Stimulated activated CD4-positive, alpha-beta T cell treated with anti-CD3 and anti-CD28 coated beads, Interleukin-4, amount 100 ng/mL, for 1 hour (primary cell): ENCODE results near the gene HES1.
"Not testable (repeated sequence)": the region's sequence is repeated elsewhere in the genome, so short reads cannot be mapped to it uniquely, and the experiment has no call there.

Experiments
- DNase-seq: peaks from one replicate; pipeline ENCODE4 v3.0.0-alpha.2; 2020

The HES1 gene

DNA sequence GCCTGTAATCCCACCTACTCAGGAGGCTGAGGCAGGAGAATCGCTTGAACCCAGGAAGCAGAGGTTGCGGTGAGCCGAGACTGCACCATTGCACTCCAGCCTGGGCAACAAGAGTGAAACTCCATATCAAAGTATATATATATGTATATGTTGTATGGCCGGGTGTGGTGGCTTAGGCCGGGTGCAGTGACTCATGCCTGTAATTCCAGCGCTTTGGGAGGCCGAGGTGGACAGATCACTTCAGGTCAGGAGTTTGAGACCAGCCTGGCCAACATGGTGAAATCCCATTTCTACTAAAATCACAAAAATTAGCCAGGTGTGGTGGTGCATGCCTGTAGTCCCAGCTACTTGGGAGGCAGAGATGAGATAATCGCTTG, 7.0 kb upstream of the HES1 start:
- not testable (repeated sequence) for DNase-seq

DNA sequence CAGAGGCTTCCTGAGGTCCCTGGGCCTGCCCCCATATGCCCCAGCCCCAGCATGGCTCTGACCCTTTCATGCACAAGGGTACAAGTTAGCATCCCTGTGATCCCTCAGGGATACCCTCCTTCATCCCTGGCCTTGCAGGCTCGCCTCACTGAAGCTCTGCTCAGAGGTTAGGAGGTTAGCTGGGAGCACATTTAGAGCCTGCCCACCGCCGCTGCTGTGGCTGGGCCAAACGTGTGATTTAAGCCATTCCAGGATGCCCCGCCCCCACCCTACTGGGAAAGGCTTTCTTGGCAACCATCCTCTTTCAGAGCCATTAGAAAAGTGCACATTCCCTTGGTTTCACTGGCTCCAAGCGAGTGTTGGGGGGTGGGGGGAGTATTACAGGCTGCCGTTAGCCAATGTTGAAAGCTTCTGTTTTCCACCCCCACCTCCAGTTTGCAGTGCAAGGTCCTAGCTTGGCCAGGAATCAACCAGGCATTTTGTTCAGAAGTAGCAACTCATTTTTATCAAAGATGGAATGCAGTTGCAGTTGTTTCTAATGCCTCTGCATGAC, 6.3 kb upstream of the HES1 start:
- DNase-seq, result no peak

DNA sequence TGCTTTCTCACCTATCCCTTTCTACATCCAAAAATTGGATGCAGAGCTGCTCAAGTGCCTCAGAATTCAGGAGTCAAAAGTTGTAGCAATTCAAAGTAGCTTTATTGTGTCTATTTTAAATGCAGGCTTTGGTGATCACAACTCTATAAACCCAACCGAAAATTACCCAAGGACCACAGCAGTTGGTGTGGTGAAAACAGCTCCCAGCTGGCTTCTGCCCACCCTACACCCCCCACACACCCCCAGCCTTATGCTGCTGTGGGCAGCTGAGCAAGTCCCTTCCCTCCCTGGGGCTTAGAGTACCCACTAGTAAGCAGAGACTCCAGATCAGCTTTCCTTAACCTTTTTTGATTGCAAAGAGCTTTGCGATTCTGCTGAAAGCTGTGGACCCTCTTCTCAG, 5.8 kb upstream of the HES1 start:
- DNase-seq, result no peak

DNA sequence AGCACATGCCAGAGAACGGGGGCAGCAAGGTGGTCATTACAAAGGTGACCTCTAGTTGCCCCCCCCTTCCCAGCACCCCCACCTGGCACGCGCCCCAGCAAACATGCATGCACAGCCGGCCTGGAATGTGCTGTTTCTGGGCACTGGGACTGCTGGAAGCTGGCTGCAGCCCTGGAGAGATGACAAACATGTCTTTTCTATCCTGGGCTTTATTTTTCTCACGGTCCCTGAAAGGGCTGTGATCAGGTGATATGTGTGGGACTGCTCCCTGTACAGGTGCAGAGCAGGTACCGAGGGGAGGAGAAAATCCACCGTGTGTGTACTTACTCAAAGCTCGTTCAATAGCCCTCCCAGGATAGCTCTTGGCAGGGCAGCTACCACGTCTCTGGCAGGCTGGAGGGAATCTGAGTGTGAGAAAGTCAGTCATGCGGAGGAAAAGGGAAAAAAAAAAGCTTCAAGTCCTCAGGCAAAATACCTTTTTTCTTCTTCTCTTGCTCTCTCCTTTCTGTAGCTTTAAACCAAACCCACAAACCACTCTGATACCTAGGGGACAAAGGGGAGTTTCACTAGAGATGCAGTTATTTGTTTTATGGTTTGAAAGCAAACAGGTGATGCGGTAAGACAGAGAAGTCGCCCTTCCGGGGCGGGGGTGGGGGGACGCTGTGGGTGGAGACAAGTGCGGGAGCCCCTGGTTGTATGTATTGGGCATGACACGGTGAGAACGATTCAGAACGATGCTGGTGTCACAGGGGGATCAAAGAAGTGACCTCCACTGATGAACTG, 5.0 kb upstream of the HES1 start:
- DNase-seq, result no peak

DNA sequence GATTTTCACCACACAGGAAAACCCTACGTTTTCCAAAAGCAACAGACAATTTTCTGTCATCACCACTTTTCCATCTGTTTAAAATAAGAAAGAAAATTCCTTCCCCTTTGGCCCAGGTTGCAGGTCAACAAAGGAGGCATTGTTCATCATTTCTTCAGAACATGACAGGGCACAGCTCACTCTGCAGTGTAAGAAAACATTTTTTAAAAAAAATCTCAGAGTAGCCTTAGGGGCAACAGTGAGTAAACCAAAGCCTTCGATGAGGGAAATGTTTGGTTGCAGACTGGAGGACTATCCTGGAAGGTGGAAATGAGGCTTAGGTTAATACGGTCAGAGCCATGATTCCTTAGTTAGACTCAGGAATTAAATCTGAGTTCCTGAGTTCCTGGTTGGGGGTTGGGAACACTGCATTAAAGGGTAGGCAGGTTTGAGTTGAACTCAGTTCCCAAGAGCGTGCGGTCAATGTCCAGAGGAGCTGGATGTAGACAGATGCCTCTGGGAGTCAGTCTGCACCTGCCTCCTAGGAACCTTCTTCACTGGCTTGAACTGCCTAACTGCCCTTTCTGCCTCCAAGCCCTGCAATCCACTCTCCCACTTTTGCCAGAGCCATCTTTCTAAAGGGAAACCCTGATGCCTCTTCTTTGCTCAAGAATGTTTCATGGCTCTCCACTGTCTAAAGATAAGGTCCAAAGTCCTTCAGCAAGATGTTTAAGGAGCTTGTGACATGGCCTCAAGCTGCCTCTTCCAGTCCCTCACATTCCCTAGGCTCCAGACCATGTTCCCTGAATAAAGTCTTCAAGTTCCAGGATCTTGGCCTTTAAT, 3.3 kb upstream of the HES1 start:
- no peak for DNase-seq

DNA sequence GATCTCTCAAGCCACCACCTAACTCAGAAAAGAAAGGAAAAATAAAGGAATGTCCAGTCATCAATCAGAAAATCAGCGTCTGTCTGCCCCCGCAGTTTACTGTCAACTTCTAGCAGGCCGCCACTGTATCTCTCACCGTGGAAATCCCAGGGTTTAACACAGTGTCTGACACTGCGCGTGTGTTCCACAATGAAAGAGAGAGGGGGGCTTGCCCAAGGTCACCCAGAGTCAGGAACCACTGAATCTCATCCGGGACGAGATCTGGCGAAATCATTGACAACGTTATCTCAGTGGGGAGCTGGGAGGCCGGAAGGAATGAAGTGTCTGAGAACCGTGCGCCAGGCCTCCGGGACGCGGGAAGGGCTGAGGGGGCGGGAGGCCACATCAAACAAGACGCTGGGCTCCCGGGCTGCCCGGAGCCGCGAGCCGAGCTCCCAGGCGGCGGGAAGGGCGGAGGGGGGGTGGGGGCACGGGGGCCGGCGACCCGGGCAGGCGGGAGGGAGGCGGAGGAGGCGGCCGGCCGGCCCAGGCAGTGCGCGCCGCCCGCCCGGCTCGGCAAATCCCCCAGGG, 2.2 kb upstream of the HES1 start:
- DNase-seq, result peak; percentile 33

DNA sequence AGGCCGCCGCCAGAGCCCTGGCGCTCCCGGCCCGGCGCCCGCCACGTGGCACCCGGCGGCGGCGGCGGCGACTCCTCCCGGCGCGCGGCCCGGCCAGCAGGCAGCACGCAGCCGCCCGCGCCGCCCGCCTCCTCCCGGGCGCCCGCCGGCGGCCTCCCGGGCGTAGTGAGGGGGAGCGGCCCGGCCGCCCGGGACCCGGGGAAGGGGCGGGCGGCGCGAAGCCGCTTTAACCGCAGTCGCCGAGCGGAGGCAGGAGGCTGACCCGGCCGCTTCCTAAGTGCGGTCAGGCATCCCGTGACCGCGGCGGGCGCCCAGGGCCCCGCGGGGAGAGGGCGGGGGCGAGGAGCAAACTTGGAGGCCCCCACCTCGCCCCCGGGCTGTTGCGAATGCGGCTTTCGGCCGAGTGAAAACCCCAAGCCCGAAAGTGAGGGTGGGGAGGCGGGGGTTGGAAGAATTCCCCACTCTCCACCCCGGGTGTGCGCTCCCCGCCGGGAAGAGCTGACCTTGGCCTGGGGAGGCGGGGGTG, 1.7 kb upstream of the HES1 start:
- peak; percentile 66 for DNase-seq

DNA sequence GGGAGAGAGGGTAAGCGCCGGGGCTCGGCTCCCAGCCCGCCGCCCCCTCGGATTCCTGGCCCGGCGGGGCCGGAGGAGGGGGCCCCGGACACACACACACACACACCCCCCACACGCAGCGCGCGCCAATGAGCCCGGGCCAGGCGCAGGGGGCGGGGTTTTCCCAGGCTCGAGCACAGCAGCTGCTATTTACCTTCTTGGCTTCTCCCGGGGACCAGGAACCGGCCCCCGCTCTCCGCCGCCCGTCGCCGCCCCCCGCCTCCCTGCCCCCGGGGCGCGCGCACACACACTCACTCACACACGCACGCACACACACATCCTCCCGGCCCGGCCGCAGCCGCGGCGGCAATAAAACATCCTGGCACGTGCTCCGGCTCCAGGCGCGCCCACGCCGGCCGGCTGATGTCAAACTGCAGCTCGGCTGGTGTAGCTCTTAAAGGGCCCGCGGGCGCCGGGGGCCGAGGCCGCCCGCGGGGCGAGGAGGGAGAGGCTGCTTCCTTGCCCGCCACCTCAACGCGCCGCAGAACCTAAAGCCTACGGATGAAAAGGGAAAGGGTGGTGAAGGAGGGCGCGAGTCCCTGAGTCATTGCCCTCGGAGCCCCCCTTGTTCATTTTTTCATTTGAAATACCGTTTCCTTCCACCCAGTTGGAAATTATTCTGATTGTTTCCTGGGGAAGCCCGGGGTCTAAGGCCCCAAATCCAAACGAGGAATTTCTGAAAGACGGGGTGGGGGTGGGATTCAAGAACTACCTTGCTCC, 1.0 kb upstream of the HES1 start:
- peak; percentile 86 for DNase-seq

DNA sequence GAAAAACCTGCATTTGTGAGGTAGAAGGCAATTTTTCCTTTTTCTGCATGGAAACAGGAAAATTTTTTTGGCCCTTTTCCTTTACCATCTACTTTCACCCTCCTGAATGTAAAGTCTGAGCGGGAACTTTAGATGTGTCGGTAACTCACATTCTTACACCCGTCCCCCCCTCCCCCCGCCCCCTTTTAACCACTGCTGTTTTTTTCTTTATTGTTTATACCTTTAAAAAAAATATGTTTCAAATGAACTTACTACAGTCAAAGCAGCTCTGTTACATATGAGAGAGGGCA, 487 bp upstream of the HES1 start:
- no peak for DNase-seq

DNA sequence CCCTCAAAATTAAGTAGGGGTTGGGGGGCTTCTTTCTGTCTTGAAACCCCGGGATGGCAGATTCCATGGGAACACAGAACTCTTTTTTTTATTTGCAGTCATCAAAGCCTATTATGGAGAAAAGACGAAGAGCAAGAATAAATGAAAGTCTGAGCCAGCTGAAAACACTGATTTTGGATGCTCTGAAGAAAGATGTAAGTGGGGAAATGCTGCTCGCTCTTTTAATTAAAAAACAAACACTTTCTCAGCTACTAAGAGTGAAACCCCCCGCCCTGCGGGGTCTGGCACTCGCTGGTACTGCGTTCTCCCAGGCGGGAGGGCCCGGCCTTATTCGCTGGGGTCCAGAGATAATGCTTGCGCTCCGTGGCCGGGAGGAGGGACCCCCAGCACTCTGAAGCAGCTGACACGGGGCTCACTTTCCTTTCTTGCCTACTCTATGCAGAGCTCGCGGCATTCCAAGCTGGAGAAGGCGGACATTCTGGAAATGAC, 615 bp downstream of the HES1 start:
- DNase-seq, result no peak

DNA sequence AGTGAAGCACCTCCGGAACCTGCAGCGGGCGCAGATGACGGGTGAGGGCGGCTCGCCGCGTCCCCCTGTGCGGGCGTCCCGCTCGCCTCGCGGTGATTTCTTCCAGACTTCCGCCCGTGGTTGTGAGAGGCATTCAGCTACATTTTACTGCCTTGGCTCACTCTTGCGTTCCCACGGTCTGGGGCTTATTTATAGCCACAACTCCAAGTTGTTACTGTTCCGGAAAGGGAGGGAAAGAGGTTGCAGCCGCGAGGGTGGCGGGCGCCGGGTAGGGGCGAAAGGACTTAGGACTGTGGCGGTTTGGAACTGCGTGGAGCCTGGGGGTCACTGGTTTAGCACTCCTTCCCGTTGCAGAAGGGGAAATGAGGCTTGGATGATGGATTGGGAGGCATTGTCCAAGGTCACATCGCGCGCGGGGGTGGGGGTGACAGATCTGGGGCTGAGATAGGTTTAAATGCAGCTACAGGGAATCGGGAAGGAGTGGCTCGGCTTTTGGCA, 1.1 kb downstream of the HES1 start:
- peak; percentile 25 for DNase-seq

DNA sequence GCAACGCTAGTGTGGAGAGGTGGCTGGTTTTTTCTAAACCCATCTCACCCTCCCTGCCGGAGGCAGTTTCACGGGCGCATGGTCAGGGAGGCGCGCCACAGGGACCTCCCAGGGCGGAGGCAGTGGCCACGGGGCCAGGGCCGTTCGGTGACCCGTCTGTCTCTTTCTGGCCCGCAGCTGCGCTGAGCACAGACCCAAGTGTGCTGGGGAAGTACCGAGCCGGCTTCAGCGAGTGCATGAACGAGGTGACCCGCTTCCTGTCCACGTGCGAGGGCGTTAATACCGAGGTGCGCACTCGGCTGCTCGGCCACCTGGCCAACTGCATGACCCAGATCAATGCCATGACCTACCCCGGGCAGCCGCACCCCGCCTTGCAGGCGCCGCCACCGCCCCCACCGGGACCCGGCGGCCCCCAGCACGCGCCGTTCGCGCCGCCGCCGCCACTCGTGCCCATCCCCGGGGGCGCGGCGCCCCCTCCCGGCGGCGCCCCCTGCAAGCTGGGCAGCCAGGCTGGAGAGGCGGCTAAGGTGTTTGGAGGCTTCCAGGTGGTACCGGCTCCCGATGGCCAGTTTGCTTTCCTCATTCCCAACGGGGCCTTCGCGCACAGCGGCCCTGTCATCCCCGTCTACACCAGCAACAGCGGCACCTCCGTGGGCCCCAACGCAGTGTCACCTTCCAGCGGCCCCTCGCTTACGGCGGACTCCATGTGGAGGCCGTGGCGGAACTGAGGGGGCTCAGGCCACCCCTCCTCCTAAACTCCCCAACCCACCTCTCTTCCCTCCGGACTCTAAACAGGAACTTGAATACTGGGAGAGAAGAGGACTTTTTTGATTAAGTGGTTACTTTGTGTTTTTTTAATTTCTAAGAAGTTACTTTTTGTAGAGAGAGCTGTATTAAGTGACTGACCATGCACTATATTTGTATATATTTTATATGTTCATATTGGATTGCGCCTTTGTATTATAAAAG, 1.8 kb downstream of the HES1 start:
- DNase-seq, result peak; percentile 55

DNA sequence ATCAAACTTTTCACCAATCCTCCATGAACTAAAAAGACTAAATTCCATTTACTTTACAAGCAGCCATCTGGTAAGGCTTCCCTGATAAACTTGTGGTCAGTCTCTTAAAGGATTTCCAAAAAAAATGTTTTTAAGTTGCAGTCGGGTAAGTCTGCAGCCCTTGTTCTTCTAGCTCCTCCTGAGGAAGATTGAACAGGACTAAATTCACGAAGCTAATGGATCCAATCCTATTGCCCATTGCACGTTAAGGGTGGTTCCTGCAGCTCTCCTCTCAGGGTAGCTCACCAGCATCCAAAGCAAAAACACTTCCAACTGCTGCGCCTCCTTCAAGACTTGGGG, 2.8 kb downstream of the HES1 start:
- no peak for DNase-seq

DNA sequence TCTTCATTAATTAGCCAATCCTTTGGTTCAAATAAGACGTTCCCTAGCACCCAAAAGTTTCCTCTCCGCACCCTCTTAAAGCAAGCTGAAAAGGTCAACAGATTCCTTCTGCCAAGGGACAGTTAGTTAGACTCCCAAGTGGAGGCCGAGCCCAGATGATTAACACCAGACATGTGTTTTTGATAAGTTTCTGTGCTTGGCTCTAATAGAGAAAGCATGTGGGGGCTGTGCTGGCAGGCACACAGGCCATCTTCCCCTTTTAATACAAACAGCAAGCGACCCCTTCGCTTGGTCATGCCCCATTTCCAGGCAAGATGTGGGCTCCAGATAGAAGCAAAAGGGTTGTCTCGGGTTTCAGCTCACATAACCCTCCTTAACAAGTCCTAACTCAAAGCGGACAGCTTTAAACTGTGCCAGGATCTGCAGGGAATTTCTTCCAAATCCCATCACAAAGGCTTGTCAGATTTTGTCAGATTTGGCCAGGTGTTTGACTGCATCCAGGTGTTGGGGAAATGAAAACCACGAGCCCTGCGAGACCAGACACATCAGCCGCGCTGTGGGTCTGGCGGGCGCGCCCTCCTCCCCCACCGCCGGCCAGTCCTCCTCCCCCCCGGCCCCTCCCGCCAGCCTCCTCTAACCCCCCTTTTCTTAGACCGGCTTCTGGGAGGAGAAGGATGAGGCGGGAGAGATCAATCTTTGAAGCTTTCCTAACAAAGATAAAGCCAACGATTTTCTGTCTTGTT, 3.3 kb downstream of the HES1 start:
- no peak for DNase-seq

DNA sequence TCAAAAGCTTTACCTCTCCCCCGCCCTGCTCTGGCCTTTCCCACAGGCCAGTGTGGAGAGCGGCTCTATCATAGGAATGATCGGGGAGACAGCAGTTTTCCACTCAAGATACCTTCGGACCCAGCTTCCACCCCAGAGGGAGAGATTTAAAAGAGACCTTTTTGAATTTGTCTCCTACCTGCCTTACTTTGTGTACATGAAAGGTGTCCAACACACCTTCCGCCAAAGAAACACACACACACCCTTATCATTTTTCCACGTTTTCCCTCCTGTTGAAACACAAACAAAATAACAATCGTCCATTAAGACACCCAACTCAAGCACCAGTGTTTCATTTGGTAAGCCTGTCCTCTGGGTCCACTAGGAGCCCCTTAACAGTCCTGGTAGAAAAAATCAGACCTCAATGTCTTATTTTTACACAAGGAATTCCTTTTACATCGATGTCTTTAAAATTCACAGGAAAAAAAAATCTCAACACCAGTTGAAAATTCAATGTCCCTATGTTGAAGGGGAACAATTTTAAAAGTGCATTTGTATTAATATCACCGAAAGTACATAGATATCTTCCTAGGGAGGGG, 4.0 kb downstream of the HES1 start:
- no peak for DNase-seq

DNA sequence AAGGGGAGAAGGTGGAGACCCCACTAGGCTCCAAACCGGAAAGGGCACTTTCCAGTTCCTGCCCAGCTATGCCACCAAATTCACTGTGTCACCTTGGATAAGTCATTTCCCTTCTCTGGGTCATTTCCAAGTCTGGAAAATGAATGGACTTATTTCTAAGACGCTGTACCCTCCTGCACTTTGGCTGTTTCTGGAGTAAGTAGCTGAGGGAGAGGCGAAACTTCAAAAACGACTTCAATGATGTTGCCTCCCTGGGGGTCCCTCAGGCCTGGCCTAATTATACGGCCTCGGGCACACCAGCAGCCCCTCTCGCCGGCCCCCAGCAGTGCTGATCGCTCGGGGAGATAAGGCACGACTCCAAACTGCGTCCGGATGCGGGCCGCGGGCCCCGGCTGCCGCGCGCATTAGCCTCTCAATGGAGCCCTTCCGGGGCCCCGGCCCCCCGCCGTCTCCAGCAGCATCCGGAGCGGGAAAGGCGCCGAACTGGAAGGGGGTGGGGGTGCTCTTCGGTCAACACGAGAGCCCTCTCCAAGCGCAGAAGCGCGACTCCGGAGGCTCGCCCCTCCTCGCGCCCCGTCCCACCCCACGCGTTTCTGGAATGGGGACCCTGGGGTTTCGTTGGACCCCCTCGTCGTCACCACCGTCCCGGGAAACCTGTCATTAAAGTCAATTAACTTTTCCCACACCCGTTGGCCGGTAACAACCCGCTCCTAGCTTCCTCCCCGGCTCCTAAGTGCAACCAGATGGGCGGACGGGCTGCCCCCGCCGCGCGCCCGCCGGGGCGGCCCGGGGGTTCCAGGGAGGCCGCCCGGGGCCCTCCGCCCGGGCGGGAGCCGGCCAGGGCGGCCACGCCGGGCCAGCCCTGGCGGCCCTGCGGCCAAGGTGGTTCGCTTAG, 4.8 kb downstream of the HES1 start:
- peak; percentile 22 for DNase-seq

DNA sequence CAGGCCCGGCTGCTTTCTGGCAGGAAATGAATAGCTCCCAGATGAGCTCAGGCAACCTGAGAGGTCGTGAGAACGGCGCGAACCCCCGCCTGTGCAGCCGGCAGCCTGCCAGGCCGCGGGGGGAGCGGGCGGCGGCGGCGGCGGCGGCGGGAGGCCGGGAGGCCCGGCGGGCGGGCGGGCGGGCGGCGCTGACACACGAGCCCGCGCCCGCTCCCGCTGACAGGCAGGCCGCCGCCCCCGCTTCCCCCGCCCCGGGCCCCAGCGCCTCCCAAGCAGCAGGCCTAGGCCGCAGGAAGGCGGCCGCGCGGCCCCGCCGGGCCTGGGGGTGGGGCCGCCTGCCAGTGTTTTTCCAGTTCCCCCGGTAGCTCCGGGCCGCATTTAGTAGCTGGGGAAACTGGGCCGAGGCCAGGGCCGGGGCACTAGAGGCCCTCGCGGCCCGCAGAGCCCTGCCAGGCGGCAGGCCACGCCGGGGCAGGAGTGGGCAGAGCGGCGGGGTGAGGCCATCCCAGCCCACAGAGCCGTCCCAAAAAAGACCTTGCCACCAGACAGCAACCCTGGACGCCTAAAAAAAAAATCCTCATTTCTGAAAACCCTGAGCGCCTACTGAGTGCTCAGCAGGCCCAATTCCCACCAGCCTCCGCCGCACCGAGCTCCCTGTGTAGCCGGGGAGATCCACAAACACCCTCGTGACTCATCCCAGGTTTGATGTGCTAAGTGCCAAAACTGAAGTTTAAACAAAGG, 5.6 kb downstream of the HES1 start:
- peak; percentile 78 for DNase-seq

DNA sequence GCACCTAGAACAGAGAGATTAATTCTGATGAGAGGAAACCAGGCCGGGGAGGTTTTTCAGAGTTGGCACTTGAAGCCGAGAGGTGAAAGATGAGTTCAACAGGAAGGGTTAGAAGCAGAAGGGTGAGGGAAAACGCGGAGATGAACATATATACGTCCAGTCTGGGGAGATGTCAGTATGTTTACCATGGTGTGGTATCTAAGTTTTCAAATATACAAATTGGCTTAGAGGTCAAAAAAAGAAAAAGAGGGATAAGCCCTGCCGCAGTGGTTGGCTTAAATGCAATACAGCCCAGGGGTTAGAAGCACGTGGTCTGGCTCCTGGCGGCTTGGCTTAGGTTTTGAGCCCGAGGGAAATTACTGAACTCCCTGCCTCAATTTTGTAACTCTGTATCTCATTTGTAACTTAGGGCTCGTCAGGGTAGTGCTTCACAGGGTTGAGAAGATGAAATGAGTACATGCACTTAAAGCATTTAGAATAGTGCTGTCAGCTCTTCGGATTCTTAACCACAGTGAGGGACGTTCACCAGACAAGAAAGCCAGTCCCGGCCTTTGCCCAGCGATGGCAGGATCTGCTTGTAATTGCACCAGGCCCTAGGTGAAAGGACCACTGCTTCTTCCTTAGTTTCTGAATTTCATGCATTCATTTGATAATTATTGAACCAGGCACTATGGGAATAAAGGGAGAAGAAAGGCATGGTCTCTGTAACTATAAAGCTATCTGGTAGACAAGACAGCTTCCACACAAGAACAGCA, 6.4 kb downstream of the HES1 start:
- DNase-seq, result no peak
